HG02870 (cell line): ENCODE results near the gene ELOVL4.

Source experiments
- ATAC-seq: cut with Tn5 transposase; IDR thresholded peaks from one replicate; pipeline ENCODE4 v1.9.1; 2021; ENCODE audit warnings: mild to moderate bottlenecking, moderate library complexity; ENCODE audit not compliant: unreplicated experiment

Gene ELOVL4

DNA sequence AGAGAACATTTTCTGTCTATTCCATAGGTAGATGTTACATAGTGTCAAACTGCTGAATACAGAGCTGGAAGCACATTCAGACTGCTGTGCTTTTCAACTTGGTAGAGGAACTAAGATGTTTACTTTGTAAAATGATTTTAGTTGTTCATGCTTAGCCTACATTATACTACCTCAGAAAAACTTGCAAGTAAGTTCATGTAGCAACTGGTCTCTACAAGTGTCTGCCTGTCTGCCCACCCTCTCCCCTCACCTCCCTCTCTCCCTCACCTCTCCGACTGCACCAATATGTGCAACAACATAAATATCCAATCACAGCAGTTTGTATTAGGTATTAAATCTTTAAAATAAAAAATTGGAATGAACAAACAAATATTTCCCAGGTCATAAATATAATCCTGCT is 25.3 kb downstream of the ELOVL4 start:
- ATAC-seq = no peak

DNA sequence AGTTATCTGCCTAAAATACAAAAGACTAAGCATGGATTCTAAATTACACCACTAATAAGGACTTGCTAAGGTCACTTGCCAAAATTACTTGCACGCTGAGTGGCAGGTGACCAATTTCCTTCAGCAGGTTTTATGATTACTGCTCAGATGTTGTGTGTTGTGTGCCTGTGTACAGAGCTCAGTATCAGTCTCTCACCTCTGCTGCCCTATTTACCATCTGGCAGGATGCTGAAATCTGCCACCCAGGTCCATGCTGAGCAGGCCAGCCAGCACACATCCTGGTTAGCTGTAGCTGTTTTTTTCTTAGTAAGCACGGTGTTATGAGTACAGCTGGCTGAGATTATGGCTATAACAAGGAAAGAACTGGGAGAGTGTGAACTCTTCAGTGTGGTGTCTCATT is 34.0 kb downstream of the ELOVL4 start:
- no peak for ATAC-seq

DNA sequence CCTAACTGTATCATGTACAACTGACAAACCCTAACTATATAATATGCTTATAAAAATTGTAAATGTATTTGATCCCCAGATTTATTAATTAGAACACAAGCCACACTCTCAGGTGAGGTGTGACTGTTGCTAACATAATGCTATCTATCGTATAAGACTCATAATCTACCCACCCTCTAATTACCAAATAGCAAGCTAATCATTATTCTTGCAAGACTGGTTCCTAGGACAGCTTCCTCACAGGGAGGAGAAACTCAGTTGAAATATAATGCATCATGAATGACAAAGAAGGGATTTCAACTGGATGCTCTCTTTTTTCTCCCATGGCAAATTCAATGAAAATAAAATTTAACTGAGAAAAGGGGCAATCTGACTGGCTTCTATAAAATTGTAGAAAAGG is 35.4 kb downstream of the ELOVL4 start:
- no peak for ATAC-seq

DNA sequence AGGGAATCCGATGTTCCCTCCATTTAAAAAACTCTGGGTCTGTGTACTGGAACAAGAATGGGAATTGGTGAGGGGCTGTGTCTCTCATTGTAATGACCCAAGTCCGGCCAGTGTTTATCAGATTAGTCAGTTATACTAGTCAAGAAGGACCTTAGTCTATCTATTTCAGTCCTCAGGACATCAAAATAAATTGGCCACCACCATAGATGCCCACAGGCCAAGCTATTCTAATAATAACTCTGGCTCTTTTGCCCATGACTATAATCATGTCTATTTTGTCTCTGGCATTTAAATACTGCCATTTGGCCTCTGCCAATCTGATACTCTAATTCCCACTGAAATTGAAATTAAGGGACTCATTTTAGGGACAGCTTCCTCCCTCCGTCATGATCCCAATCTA is 37.8 kb downstream of the ELOVL4 start:
- no peak for ATAC-seq

DNA sequence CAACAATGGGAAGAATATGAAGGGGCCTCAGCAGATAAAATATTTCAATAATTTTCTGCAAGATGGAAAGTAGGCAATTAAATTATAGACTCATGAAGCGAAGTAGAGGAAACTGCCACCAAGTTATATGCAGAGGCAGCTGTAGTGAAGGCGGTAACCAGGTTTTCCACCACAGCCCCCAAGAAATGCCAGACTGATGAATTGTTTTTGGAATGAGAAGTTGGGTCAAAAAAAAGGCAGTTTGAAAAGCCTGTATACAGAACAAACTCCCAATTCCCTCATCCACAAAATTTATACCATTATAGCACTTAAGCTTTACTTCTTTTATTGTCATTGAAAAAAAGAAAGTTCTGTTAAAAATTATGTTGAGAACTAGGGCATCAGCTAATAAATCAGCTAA is 45.3 kb downstream of the ELOVL4 start:
- no peak for ATAC-seq

DNA sequence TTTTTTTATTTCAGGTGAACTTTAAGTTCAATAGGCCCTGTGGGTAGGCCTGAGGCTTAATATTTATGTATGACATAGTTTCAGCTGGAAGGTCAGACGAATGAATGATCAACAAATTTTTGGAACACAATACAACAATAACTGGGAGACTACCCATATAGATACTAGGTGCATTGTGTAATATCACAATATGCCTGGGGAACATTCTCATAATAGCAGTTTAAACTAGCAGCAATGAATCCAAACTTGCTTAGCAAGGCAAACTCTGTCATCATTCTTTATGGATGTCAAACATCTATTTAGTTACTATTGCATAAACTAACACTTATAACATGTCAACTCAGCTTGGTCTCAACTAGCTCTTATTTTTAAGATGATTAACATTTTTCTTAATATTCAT is 49.3 kb downstream of the ELOVL4 start:
- no peak for ATAC-seq

DNA sequence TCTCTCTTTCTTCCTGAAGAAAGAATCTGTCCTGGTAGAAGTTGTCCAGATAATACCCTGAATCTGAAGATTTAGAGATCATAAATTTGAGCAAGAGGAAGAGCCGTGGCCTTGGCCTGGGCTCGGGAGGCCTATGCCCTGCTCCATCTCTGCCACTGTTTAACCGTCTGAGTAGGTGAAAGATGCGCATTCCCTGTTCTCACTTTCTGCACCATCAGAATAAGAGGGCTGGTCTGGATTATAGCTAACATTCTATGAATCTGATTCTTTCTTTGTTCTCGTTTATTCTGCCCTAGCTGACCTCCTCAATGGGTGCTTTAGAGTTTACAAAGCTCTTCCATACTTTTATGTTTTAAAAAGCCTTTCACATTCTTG is 51.3 kb downstream of the ELOVL4 start:
- no peak for ATAC-seq

DNA sequence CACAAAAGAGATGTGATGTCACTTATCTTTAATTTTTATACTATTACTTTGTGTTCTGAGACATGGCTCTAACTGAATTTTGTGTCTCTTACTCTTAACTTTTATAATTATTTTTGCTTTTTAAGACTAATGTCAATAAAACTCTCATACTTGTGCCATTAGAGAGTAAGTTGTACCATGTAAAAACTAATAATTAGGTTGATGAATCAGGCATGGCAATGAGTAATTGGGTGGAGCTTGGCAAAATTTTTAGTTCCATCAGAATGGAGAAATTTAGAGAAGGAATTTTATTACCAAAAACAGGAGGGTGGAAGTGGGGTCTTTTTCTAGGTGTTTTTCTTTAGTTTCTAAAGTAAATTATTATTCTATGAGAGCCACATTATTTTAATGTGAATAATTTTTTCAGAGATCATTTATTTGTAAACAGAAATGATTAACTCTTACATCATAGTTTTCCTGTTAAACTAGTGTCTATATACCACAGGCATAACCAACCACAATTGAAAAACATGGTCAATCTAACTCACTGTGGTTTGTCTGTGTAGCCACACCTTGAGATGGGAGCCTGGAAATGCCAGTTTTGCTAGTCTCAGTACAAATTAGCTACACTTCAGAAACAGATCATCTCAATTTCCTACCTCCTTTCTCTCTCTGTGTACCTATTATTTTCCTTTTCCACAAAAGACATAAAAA is 51.8 kb downstream of the ELOVL4 start:
- no peak for ATAC-seq

DNA sequence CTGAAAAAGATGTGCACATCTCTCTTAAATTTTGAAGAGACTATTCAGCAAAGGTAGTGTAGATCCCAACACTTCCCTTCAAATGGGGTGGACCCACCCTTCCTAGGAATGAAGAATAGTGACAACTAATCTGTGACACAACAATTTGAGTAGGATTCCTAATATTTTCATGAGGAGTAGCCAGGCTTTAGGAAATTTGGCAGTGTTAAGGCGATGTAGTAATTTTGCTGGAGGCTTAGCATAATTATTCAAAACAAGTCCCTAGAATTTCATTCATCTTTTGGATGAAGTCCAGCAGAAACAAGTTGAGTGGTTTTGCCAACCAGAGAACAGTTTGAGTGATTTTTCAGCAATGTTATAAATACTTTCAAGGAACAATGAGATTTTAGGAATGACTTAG is 52.4 kb downstream of the ELOVL4 start:
- ATAC-seq = no peak

DNA sequence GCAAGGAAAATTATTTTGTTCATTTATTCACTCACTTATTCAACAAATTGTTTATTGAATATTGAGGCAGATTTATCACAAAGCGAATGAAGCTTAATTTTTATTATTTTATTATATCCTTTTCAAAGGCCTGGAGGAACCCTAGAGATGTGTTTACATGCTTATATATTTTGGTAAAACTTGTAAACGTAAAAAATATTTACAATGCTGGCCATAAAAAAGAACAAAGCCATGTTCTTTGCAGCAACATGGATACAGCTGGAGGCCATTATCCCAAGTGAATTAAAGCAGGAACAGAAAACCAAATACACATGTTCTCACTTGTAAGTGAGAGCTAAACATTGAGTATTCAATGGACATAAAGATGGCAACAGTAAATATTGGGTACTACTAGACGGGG is 58.8 kb downstream of the ELOVL4 start:
- no peak for ATAC-seq

DNA sequence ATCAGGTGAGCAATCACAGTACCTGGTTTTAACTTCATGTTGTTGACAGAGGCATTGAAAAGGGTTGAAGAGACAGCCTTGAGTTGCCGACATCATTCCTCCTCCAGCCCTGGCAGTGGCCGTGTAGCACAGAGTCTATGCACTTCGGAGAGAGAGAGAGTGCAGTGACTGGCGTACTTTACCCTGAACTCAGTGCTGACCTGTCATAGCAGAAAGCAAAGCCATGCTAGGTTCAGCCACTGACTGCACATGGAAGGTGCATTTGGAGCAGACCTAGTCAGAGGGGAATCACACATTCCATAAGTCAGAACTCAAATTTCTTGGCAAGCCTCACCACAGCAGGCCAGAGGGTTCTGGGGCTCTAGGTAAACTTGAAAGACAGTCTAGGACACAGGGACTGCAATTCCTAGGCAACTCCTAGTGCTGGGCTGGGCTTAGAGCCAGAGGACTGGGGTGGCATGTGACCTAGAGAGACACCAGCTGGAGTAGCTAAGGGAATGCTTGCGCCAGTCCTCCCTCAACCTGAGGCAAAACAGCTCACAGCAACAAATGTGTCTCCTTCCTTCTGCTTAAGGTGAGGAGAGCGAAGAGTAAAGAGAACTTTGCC is 69.1 kb downstream of the ELOVL4 start:
- ATAC-seq = no peak

DNA sequence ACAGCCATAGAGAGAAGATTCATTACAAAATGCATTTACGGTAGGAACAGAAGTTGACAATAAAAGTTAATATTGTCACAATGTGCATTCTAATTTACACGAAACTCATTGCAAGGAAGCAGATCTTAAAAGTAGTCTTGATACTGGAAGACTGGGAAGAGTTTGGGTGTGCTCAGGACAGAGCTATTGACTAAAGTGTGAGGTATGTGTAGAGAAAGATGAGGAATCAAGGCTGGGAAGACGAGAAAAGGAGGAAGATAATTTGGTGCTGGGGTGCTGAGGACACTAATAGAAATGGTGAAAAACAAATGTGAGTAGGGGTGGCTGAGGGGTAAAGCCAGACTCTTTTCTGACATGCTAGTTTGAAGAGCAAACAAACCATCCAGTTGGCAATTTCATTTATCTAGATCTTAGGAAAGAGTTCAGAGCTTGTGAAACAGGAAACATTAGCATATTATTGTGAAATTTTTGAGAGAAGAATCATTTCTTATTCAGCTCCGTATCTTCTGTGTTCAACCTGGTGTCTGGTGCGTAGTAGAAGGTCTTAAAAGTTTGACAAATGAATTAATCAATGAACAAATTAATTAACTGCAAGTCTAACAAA is 72.7 kb downstream of the ELOVL4 start:
- ATAC-seq = no peak

DNA sequence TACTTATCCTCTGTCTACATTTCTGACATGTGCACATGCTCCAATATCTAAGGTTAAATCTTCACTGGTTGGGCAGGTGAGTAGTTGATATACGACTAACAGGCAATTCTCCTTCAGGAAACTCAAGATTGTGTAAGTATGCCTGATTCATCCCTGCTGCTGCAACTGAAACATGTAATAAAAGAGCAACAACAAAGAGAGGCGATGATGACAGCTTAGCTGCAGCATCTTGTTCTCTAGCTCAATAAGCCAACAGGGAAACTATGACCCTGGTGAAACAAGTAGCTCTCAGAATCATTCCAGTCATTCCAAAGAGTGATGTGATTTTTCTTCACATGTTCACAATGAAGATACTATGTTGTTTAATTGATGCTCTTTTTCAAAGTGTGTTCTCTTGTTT is 74.4 kb downstream of the ELOVL4 start:
- ATAC-seq = no peak

DNA sequence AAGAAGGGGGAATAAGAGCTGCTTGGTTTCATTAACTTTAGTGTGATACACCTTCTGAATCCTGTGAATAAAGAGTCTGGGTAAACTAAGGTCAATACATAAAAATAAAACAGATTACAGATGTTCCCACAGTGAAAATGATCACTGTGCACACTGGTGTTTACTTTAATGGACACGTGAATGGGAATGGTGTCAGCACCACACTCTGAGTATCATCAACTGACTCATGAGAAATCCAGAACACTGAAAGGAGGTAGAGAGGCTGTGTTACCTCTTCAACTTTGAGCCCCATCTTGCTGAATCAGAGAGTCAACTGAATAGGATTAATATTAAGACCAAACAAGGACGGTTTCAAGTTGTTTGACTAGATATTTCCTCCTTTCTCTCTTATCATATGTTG is 75.0 kb downstream of the ELOVL4 start:
- ATAC-seq = no peak

DNA sequence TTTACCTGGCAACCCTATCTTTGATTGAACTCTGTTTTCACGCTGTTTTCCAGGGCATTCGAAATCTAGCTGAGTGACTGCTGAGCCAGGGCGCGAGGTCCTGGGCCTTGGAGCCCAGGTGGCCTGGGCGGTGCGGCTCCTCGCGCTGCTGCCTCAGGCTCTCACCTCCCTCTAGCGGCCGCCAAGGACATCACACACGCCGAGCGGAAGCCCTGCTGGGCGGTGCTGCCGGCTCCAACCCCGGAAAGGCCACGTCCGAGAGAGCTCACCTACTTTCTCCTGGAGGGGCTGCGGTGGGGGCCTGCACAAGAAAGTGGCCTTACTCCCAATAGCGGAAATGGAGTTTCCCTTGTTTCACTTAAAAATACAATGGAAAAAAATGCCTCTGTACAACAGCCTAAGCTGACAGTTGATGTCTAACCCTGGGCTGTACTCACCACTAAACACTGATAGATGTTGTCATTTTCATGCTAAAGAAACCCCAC is 77.7 kb downstream of the ELOVL4 start:
- ATAC-seq = peak; percentile 100

DNA sequence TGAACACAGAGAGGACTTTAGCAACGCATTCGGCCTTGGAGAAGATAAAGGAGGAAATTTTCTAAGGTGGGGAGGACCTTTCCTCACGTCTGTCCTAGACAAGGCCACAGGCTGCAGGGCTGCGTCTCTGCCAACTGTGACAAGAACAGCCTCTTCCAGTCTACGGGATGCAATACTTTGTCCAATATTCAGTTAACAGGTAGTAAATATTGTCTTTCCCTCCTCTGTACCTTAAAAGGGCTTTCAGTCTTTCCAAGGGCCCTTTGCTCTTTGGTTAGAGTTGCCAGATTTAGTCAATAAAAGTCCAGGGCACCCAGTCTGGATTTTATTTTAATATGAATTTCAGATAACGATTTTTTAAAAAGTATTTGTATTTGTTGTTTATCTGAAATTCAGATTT is 78.2 kb downstream of the ELOVL4 start:
- no peak for ATAC-seq

DNA sequence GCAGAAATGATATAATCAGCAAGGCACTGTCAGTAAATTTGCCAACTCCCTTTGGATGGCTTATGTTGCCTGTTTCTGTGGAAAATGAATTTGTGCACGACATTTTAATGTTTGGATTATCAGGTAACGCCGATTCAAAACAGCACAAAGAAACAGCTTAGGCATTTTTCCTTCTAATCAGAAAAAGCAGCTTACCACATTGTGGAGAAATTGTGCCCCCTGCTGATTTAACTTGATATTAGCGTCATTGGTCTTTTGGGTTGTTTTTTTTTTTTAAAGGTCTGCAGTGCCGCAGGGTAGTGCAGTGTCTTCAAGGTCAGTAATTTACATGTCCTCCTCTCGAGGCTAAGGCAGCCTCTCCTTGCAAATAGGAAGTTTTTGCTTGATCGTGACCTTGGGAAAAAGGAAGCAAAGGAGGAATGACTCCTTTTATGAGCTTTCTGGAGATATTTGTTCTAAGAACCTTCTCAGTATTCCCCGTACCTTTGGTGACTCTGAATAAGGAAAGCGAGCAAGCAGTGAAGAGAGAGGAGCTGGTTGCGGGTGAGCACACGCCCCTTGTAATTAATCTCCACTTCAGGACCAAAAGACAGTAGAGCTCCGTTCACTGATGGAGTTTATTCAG is 79.1 kb downstream of the ELOVL4 start:
- no peak for ATAC-seq
